Stimulated activated CD4-positive, alpha-beta T cell treated with anti-CD3 and anti-CD28 coated beads, Interleukin-1b, Interleukin-23, amount 100 ng/mL, for 4 hours (primary cell): Measurements from ENCODE around the gene ZNF679.
A peak's percentile ranks its signal among the peaks of the same experiment; 100 is the strongest.
"Not testable (repeated sequence)": the region's sequence is repeated elsewhere in the genome, so short reads cannot be mapped to it uniquely, and the experiment has no call there.

Source experiments
- DNase-seq, 2 donors: peaks; one replicate each; pipeline ENCODE4 v3.0.0-alpha.2; 2020; ENCODE audit warnings: low read depth in 2 of 2

ZNF679 gene

DNA sequence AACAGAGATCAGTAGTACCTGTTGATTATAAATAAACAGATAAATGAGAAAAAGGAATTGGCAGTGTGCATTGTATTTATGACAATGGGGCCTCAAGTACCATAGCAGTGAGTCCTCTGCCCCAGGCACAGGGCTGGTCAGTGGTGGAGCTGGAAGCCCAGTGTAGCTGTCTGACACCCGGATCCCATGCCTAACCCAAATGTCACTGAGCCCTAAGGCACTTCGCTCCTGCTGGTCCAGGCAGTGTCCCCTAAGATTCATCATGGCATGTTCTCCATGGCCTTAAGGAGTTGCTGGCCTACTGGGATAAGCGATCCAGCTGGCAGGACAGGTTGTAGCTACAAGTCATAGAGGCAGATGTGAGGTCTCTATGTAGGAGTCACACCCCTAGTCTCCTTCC, 82.2 kb downstream of the ZNF679 start:
- DNase-seq: no peak

DNA sequence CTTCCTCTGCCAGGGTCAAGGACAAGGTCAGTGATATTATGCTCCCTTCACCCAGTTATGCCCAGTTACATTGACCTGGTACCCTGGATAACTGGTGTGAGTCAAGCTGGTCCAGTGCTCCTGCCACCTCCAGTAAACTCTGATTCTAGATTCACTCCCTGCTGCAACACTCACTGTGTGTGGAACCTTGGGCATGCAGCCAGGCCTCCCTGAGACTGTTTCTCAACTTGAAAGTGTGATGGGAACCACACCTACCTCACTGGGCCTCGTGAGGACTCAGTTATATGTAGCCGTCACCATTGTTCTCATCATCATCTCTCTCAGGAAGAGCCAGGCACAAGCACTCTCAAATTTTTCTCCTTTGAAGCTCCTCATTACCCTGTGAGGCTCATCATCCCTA, 84.6 kb downstream of the ZNF679 start:
- no peak for DNase-seq

DNA sequence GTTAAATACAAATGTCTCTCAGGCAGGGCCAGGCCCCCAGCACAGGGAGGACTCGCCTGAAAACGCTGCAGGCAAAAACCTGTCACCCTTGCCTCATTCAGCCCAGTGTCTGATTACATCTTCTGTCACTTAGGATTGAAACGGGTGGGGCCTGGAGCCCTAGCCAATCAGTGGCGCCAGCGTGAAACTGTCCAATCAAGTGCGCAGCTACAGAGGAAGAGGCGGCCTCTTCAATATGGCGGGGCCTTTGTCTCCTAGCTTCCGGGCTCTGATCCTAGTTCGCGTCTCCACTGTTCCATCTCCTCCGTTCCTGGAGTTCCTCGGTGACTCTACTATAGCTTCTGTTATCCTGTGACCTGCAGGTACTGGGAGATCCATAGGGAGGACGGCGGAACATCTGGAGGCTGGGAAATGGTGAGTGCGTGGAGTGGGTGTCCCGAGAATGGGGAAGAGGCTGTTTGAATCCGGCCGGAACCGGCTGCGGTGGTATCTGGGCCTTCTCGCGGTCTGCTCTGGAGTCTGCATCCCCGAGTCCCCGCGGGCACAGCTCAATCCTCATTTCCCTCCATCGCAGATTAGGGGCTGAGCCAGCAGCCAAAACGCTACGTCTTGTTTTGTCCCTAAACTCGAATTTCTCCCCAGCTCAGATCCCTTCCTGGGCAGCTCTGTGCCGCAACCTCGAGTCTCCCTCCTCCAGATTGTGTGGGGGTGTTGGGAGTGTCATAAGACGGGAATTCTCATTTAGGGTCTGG, 85.6 kb downstream of the ZNF679 start, which contains the start of gene ZNF736:
Gene ZNF736 (plus strand): TSS at position 222 of the 752 bp plus-strand sequence. CDS start 190 bp downstream, at position 412.
- peak; percentile 70 to 77 for DNase-seq

DNA sequence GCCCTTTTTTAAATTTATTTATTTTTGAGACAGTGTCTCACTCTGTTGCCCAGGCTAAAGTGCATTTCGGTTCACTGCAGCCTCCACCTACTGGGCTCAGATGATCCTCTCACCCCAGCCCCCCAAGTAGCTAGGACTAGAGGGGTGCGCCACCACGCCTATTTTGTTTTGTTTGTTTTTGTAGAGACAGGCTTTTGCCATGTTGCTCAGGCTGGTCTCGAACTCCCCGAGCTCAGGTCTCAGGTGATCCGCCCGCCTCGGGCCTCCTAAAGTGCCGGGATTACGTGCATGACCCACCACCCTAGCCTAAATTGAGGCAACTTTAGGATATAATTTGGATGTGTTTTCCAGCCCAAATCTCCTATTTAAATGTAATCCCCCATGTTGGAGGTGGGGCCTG, 86.3 kb downstream of the ZNF679 start:
- no peak for DNase-seq

DNA sequence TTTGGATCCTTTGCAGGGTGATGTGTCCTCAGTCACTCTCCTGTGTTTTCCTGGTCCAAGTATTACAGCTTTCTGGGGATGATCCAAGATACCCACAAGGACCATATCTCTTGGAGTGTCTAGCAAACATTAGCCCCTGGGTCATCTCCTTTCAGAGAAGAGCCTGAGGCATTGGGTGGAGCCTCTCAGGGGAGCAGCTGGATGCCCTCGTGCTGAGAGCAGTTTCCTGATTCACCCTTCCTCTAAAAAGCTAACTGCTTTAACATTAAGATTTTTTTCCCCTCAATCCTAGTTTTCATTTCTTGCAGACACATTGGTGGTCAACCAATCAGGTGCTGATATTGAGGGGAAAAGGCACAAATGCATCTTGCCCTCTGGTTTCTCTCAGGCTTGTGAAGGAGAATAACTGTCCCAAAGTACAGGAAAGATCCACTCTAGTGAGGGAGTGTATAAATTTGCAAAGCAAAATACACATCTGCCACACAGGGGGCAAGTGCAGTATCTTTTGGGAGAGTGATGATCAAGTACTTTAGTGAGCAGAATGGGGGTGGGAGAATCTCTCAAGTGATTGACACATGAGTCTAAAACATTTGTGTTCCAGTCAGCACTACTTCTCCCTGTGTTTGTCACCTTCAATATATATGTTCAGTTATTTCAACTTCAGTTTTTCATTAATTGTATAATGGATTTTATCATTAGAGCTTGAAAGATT, 87.9 kb downstream of the ZNF679 start:
- DNase-seq: not testable (repeated sequence)
